UCSD-AML1 (cell line): Measurements from ENCODE around the gene TLR6.
"Not testable (repeated sequence)": the region's sequence is repeated elsewhere in the genome, so short reads cannot be mapped to it uniquely, and the experiment has no call there.

Experiments used
- DNase-seq: peaks from one replicate; lab custom pipeline; 2025; ENCODE audit not compliant: unreplicated experiment; lab: John Stamatoyannopoulos, UW

TLR6 gene

DNA sequence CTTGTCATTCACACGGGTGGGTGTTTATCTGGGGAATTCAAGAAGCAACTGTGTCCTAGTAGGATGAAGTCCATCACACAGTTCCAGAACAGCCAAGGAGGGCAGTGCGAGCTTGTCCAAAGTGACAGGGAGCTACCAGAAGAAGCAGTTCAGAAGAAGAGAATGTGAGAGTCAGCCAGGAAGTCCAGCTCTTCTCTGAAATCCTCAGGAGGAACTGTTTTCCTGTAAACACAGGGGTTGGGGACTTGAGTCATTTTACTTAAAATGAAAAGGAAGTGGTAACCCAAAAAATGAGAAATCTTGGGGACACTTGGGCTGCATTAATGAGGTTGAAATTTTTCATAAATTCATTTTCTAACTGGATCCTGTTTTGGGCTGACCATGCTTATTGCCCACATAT lies 65.6 kb downstream of the TLR6 start:
- DNase-seq, result no peak

DNA sequence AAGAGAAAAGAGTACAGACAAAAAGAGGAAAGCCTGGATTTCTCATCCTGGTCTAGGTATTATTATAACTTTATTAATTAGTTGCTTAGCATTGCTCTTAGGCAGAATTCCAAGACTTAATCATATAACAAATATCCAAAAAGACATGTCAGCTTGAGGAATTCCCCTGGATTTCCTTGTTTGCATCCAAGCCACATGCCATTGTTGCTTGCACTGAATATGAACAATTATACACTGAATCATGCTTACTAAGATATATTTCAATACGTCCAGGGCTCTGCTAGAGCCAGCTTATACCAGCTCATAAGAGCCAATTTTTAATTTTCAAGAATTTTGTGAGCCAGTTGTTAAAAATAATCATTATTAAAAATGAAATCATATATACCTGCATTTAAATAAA lies 68.3 kb downstream of the TLR6 start:
- DNase-seq, result no peak

DNA sequence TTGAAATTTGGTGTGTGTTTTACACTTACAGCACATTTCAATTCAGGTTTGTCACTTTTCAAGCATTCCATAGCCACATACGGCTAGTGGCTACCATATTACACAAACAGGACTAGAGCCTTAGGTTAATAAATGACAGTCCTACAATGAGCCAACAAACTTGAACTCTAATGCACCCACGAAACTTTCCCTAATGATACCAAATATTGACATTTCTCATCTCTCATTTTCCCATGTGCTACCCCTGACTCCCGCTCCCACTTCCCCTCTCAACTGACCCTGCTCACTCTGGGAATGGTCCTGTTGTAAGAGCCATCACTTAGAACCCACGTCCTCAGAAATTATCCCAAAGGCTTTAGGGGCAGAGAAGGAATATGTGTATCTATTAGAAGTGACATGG lies 68.9 kb downstream of the TLR6 start:
- DNase-seq, result no peak

DNA sequence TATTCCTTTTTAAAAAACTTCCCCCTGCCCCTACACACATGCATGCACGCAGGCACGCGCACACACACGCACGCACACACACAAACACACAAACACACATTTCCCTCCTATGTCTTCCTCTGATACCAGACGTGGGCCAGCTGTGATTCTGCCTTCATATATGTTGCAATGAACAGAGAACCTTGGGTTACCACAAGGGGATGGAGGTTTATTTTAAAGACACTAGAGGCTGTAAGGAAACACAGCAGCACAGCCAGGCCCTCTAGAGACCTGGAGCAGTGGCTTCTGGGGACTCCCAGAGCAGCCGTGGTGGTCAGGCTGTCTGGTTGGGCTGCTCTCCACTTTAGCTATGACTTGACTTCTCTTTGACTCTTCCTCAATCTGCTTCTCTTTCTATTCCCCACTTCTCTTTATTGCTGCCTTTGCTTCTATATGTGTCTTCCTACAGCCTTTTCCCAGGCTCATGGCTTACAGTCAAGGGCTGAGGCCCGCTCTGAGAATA lies 70.7 kb downstream of the TLR6 start:
- no peak for DNase-seq

DNA sequence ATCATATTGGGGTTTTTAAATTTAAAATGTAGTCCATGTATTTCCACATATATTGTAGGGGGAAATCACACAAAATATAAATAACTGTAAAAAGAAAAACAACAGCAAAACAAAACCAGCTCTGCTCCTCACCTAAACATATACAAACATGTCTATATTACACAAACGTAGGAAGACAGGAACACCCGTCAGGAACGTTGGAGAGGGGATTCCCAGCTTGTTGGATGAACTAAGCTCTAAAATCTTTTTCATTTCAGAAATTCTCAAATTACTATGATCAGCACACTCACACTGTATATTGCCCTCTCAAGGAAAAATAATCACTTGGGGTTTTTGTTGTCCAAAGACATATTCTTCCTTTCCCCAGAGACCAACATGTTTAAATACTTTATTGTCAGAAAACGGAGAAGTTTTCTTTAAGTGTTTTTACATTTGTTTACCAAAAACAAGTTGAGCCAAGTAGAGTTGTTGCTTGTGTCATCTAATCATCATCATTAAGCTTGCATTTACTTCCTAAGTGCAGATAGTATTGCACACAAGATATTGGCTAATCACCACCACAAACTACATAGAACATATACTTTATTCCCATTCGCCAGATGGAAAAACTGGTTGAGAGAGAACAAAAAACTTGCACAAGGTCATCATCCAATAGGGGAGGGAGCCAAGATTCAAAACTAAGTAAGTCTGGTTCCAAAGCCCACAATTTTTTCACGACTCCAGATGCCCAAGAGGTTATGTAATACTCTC lies 71.4 kb downstream of the TLR6 start:
- no peak for DNase-seq

DNA sequence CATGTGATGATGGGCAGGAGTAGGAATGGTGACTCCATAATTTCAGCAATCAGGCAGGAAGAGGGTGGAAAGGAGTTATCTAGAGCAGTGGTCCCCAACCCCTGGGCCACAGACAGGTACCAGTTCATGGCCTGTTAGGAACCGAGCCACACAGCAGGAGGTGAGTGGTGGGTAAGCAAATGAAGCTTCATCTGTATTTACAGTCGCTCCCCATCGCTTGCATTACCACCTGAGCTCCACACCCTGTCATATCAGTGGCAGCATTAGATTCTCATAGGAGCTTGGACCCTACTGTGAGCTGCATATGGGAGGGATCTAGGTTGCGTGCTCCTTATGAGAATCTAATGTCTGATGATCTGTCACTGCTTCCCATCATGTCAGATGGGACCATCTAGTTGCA lies 72.5 kb downstream of the TLR6 start:
- DNase-seq, result no peak

DNA sequence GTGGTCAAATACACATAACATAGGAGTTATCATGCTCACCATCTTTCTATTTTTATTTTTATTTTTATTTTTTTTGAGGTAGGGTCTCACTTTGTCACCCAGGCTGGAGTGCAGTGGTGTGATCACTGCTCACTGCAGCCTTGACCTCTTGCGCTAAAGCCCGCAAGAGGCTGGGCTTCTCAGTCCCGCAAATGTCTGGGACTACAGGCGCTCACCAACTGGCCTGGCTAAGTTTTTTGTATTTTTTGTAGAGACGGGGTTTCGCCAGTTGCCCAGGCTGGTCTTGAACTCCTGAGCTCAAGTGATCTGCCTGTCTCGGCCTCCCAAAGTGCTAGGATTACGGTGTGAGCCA lies 73.5 kb downstream of the TLR6 start:
- DNase-seq, result no peak

DNA sequence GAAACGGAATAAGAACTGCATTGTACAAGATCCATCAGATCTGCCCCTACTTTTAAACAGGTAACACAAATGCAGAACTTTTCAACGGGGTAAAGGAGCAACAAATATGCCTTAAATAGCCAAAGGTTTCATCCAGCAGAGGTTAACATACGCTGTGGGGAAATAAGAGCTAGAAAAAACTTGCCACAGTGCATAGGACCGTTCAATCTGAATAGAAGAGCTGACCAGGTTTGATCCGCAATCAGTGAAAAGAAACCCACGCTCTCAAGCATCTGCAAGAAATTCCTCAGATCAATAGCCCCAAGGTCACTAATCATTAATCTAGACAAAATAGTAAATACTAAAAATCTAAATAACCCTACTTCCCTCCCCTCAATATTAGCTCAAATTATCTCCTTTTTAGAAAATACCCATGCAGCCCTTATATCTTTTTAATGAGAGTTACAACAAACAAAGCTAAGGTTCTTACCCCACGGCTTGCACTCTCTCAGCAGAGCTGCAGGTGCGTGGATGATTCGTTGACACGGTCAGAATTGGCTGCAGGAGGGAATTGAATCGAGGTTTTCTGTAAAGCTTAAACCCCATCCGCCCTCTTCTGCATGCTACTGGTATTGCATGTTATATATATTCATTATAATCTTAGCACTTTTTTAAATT lies 74.0 kb downstream of the TLR6 start, which contains the start of gene TLR10:
TLR10 (minus strand) TSS at position 539 of the 657 bp plus-strand sequence. CDS start 7,400 bp downstream, outside the sequence.
- DNase-seq, result no peak

DNA sequence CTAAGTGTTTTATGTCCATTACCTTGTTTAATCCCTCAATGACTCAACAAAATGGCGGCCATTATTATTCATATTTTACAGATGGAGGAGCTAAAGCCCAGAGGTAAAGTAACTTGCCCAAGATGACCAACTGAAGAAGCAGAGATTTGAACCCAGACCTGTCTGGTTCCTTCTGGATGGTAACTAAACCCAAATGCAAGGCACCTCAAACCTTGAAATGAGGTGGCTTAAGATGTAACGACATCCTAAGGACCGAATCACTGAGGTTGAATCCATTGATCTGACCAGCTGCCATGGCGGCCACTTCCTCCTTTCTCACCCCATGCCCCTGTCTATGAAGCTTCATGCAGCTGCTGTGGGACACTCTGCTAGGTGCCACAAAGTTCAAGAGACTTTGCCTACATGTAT lies 74.8 kb downstream of the TLR6 start:
- DNase-seq, result no peak

DNA sequence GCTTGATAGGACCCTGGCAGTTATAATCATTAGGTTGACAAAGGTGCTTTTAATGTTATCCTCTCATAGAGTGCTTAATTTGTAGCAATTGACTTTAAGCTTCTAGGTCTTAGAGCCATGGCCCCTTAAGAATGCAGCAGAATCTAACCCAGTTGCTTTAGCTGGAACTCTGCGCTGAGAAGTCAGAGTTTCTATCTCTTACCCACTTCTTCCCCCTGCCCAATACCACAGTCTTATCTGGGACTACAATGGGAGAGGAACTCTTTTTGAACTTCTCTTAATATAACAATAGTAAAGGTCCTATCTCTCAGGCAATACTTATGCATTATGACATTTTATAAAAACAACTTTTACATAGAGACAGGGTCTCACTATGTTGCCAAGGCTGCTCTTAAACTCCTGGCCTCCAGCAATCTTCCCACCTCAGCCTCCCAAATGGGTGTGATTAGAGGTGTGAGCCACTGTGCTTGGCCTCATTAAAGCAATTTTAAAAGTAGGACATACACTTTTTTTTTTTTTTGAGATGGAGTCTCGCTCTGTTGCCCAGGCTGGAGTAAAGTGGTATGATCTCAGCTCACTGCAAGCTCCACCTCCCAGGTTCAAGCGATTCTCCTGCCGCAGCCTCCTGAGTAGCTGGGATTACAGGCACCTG lies 75.7 kb downstream of the TLR6 start:
- no peak for DNase-seq

DNA sequence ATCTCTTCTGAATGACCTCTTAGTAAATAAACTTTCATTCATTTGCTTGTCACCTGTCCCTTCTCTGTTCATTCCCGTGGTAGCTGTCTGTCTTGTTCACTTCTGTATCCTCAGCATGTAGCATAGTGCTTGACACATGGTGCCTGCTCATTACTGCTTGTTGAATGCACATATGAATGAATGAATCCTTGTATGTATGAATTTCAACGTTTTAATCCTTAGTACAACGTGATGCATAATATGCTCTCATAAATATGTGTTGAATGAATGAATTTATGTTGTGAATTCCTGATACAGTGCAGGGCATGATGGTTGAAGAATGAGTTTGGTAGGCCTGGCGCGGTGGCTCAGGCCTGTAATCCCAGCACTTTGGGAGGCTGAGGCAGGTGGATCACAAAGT lies 76.8 kb downstream of the TLR6 start:
- no peak for DNase-seq

DNA sequence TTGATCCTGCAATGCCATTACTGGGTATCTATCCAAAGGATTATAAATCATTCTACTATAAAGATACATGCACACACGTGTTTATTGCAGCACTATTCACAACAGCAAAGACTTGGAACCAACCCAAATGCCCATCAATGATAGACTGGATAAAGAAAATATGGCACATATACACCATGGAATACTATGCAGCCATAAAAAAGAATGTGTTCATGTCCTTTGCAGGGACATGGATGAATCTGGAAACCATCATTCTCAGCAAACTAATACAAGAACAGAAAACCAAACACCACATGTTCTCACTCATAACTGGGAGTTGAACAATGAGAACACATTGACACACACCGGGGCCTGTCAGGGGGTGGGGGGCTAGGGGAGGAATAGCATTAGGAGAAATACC lies 78.7 kb downstream of the TLR6 start:
- DNase-seq, result not testable (repeated sequence)

DNA sequence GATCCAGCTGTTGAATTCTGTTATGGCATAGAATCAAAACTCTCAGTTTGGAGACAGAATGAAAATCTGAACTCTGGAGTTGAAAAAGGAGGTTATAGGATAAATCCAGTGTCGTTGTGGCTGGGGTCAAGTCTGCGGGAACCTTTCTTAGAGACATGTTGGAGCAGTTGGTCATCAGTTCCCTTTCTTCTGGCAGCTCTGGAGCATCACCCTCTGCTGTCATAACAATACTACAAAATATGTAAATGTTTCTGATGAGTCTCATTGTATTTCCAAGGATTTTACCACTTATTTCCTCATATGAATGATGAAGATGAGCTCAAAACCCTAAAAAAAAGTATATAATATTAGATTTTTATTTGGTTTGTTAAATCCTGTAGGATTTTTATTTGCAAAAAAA lies 81.3 kb downstream of the TLR6 start:
- DNase-seq, result no peak

DNA sequence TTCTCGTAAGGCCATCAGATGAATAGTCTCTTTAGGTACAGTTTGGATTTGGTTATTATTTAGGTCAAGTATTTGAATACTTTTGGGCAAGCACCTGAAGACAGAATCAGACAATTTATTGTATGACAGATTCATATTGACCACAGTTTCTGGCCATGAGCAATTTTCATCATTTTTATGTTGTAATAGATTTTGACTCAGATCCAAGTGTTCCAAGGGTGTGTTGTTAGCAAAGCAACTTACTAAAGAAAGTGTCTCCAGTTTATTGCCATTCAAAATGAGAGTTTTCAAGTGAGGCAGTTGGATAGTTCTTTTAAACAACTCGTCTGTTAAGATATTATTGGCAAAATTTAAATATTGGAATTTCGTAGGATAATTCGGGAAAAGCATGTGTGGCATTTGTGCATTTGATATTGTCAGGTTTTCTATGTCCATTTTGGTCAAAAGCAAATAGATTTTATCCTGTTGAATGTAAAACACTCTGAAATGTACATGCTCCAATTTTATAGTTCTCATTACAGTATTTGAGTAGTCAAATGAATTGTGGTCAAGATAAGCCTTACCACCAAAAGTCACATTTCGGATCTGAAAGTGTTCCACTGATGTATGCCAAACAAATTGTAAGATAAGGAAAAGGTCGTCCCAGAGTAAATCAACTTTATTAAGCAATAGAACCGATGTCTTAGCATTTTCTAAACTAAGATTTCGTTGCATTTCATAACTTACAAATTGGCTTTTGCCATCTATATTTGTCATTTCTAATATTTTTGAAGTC lies 82.2 kb downstream of the TLR6 start:
- no peak for DNase-seq
